Measurements from ENCODE around the gene UPK1B.

The UPK1B gene

GRCh38 chr3:119175872-119176756 is 2.7 kb downstream of the UPK1B start:
- Histone ChIP-seq H3K9ac (no peak overlapping the region), H3K4me1 (no peaks in the 10 kb centered on the region), H3K9me3 (no peaks in the 10 kb centered on the region), H3K36me3 (no peaks in the 10 kb centered on the region), H4K20me1 (no peaks in the 10 kb centered on the region), H3K4me2 (no peak overlapping the region), H3K27me3 (no peaks in the 10 kb centered on the region), H3K4me3 (no peak overlapping the region), H3K27ac (no peak overlapping the region)
- TF ChIP-seq Cebpa-rat (IDR thresholded peaks at IDR 0.05), result no peak

- no peak for TF ChIP-seq Cebpa-rat (IDR thresholded peaks at IDR 0.05)
- no peaks in the 10 kb centered on the region for H3K27me3 ChIP-seq
- no peaks in the 10 kb centered on the region for H3K36me3 ChIP-seq
- no peak overlapping the region for H3K4me2 ChIP-seq
- H4K20me1 ChIP-seq, result no peaks in the 10 kb centered on the region
- no peaks in the 10 kb centered on the region for H3K4me1 ChIP-seq
- no peak overlapping the region for H3K4me3 ChIP-seq
- no peak overlapping the region for H3K27ac ChIP-seq
- H3K9ac ChIP-seq, result no peak overlapping the region
- no peaks in the 10 kb centered on the region for H3K9me3 ChIP-seq
These were observed 3.4 kb downstream of the UPK1B start for GRCh38 chr3:119176778-119177177.

- no peak overlapping the region for H3K4me2 ChIP-seq
- H3K4me3 ChIP-seq, result no peak overlapping the region
- H3K27me3 ChIP-seq, result no peaks in the 10 kb centered on the region
- no peak for TF ChIP-seq Cebpa-rat (IDR thresholded peaks at IDR 0.05)
- H3K9ac ChIP-seq, result no peak overlapping the region
- no peaks in the 10 kb centered on the region for H4K20me1 ChIP-seq
- no peaks in the 10 kb centered on the region for H3K9me3 ChIP-seq
- H3K4me1 ChIP-seq, result no peaks in the 10 kb centered on the region
- no peaks in the 10 kb centered on the region for H3K36me3 ChIP-seq
- no peak overlapping the region for H3K27ac ChIP-seq
These were observed 3.9 kb downstream of the UPK1B start for GRCh38 chr3:119177321-119177720.

- Histone ChIP-seq H3K36me3 (no peaks in the 10 kb centered on the region), H3K4me3 (no peak overlapping the region), H4K20me1 (no peaks in the 10 kb centered on the region), H3K9ac (no peak overlapping the region), H3K27me3 (no peaks in the 10 kb centered on the region), H3K9me3 (no peaks in the 10 kb centered on the region), H3K4me1 (no peaks in the 10 kb centered on the region), H3K4me2 (no peak overlapping the region), H3K27ac (no peak overlapping the region)
- no peak for TF ChIP-seq Cebpa-rat (IDR thresholded peaks at IDR 0.05)
These were observed 8.4 kb downstream of the UPK1B start for GRCh38 chr3:119181765-119182164.

- Histone ChIP-seq H3K27ac (no peak overlapping the region), H4K20me1 (no peaks in the 10 kb centered on the region), H3K9ac (no peak overlapping the region), H3K36me3 (no peaks in the 10 kb centered on the region), H3K9me3 (no peaks in the 10 kb centered on the region), H3K27me3 (no peaks in the 10 kb centered on the region), H3K4me2 (no peak overlapping the region), H3K4me3 (no peak overlapping the region), H3K4me1 (no peaks in the 10 kb centered on the region)
- TF ChIP-seq Cebpa-rat (IDR thresholded peaks at IDR 0.05), result no peak
These were observed 10.7 kb downstream of the UPK1B start for GRCh38 chr3:119184111-119184510.

- H3K4me2 ChIP-seq, result no peak overlapping the region
- H3K9me3 ChIP-seq, result no peaks in the 10 kb centered on the region
- H3K36me3 ChIP-seq, result no peaks in the 10 kb centered on the region
- no peak overlapping the region for H3K27ac ChIP-seq
- no peak for TF ChIP-seq Cebpa-rat (IDR thresholded peaks at IDR 0.05)
- H3K9ac ChIP-seq, result no peak overlapping the region
- no peaks in the 10 kb centered on the region for H3K27me3 ChIP-seq
- H3K4me3 ChIP-seq, result no peak overlapping the region
- H4K20me1 ChIP-seq, result no peaks in the 10 kb centered on the region
- H3K4me1 ChIP-seq, result no peaks in the 10 kb centered on the region
These were observed 11.6 kb downstream of the UPK1B start for GRCh38 chr3:119184796-119185570.

- Histone ChIP-seq H3K9me3 (no peaks in the 10 kb centered on the region), H3K4me1 (no peaks in the 10 kb centered on the region), H3K27ac (no peak overlapping the region), H3K27me3 (no peaks in the 10 kb centered on the region), H3K9ac (no peak overlapping the region), H3K4me2 (no peak overlapping the region), H3K36me3 (no peaks in the 10 kb centered on the region), H4K20me1 (no peaks in the 10 kb centered on the region), H3K4me3 (no peak overlapping the region)
- TF ChIP-seq Cebpa-rat (IDR thresholded peaks at IDR 0.05), result no peak
These were observed 13.9 kb downstream of the UPK1B start for GRCh38 chr3:119187266-119187665.

GRCh38 chr3:119191800-119192199 is 18.4 kb downstream of the UPK1B start:
- no peak overlapping the region for H3K4me2 ChIP-seq
- TF ChIP-seq Cebpa-rat (IDR thresholded peaks at IDR 0.05), result no peak
- no peaks in the 10 kb centered on the region for H3K4me1 ChIP-seq
- no peak overlapping the region for H3K9ac ChIP-seq
- H3K27me3 ChIP-seq, result no peaks in the 10 kb centered on the region
- H3K36me3 ChIP-seq, result no peaks in the 10 kb centered on the region
- H3K27ac ChIP-seq, result no peak overlapping the region
- H3K4me3 ChIP-seq, result no peak overlapping the region
- no peaks in the 10 kb centered on the region for H3K9me3 ChIP-seq
- no peaks in the 10 kb centered on the region for H4K20me1 ChIP-seq

GRCh38 chr3:119194237-119195150 is 21.1 kb downstream of the UPK1B start:
- H3K27me3 ChIP-seq, result no peaks in the 10 kb centered on the region
- H3K9ac ChIP-seq, result no peak overlapping the region
- H3K4me2 ChIP-seq, result no peak overlapping the region
- H3K4me1 ChIP-seq, result no peaks in the 10 kb centered on the region
- no peaks in the 10 kb centered on the region for H4K20me1 ChIP-seq
- TF ChIP-seq Cebpa-rat (IDR thresholded peaks at IDR 0.05), result no peak
- no peaks in the 10 kb centered on the region for H3K9me3 ChIP-seq
- no peaks in the 10 kb centered on the region for H3K36me3 ChIP-seq
- H3K4me3 ChIP-seq, result no peak overlapping the region
- no peak overlapping the region for H3K27ac ChIP-seq

Data from BLaER1 (cell line).